SK-N-SH (cell line): Measurements from ENCODE around the gene GAL3ST3.

Experiments
- EP300 ChIP-seq, 2 experiments: IDR thresholded peaks; 2 replicates each; pipeline versions ENCODE4 v1.4.0 to v1.6.1; 2012; ENCODE audit warnings: borderline replicate concordance in 1 of 2, low read depth in 1 of 2, low read length in 1 of 2
- EZH2phosphoT487 ChIP-seq: fragments of 200-600 bp; sonication (generic); IDR thresholded peaks from 2 replicates; pipeline ENCODE4 v1.6.1; 2017; ENCODE audit warnings: low read depth, mixed run types, mild to moderate bottlenecking, antibody characterized with exemption, moderate library complexity, borderline replicate concordance
- FOXJ3 ChIP-seq: sonication (generic); formaldehyde crosslinking; IDR thresholded peaks from 2 replicates; pipeline ENCODE4 v1.5.1; 2020; ENCODE audit warnings: mild to moderate bottlenecking, missing genetic modification reagents
- FOXM1 ChIP-seq: IDR thresholded peaks from 2 replicates; pipeline ENCODE4 v1.4.0; 2012; ENCODE audit warnings: low read depth, mild to moderate bottlenecking
- GATA2 ChIP-seq: sonication (generic); formaldehyde crosslinking; IDR thresholded peaks from 2 replicates; pipeline ENCODE4 v1.5.0; 2020; ENCODE audit warnings: mild to moderate bottlenecking, missing genetic modification reagents
- POLR2AphosphoS5 ChIP-seq: IDR thresholded peaks from 2 replicates; pipeline ENCODE4 v1.6.1; 2012; ENCODE audit warnings: low read depth, low read length
- RAD21 ChIP-seq: IDR thresholded peaks from 2 replicates; pipeline ENCODE4 v1.6.1; 2012; ENCODE audit warnings: mild to moderate bottlenecking, low read length
- REST ChIP-seq: IDR thresholded peaks from 2 replicates; pipeline ENCODE4 v1.6.1; 2012; ENCODE audit warnings: mild to moderate bottlenecking, low read depth, low read length, moderate library complexity
- RXRA ChIP-seq: IDR thresholded peaks from 2 replicates; pipeline ENCODE4 v1.4.0; 2012; ENCODE audit warnings: low read depth, mild to moderate bottlenecking, borderline replicate concordance
- SMC3 ChIP-seq: IDR thresholded peaks from 2 replicates; pipeline ENCODE4 v1.6.1; 2012; ENCODE audit warnings: low read depth, low read length, improper control_type of control experiment
- ZBTB33 ChIP-seq: IDR thresholded peaks from 2 replicates; pipeline ENCODE4 v1.4.0; 2012; ENCODE audit warnings: low read depth, borderline replicate concordance
- TF ChIP-seq, protein P1 (sequence below): fragments of 200-600 bp; sonication (generic); IDR thresholded peaks from 2 replicates; pipeline ENCODE4 v1.6.1; 2017; ENCODE audit warnings: antibody characterized with exemption, mild to moderate bottlenecking, moderate library complexity

DNA sequence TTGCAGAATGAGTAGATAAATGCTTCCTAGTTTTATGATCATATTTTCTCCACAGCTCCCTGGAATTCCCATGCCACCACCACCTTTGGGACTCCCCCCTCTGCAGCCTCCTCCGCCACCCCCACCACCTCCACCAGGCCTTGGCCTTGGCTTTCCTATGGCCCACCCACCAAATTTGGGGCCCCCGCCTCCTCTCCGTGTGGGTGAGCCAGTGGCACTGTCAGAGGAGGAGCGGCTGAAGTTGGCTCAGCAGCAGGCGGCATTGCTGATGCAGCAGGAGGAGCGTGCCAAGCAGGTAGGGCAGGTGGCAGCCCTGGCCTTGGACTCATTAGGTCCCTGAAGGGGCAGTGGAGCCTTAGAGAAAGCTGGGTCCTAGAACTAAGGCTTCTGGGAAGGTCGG, 6.1 kb upstream of the GAL3ST3 start:
- TF ChIP-seq, protein P1, sequence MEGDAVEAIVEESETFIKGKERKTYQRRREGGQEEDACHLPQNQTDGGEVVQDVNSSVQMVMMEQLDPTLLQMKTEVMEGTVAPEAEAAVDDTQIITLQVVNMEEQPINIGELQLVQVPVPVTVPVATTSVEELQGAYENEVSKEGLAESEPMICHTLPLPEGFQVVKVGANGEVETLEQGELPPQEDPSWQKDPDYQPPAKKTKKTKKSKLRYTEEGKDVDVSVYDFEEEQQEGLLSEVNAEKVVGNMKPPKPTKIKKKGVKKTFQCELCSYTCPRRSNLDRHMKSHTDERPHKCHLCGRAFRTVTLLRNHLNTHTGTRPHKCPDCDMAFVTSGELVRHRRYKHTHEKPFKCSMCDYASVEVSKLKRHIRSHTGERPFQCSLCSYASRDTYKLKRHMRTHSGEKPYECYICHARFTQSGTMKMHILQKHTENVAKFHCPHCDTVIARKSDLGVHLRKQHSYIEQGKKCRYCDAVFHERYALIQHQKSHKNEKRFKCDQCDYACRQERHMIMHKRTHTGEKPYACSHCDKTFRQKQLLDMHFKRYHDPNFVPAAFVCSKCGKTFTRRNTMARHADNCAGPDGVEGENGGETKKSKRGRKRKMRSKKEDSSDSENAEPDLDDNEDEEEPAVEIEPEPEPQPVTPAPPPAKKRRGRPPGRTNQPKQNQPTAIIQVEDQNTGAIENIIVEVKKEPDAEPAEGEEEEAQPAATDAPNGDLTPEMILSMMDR = no peak
- TF ChIP-seq RAD21 (no peak), EP300 (IDR thresholded peaks at IDR 0.05; ENCODE audit: borderline replicate concordance in 1 of 2, low read depth in 1 of 2, low read length in 1 of 2) (no peak), ZBTB33 (no peak), GATA2 (CRISPR knock-in tag) (no peak), SMC3 (no peak), FOXJ3 (CRISPR knock-in tag) (no peak), REST (no peak), POLR2AphosphoS5 (no peak), EZH2phosphoT487 (no peak), FOXM1 (no peak), RXRA (no peak)
